ENCODE results near the gene DUSP28. TPM values are rescaled to one million over a fixed set of nuclear protein-coding genes. Genes with fewer than 3 reads are reported as not detected.
A peak's percentile ranks its signal among the peaks of the same experiment; 100 is the strongest.

The DUSP28 gene
- total and polyA plus RNA-seq, 10 of the 15 experiments (the other 5 are each of a cell fraction or from before 2014, with no cell fraction given): 2.5 to 12.5 (median 6.4) TPM

DNA sequence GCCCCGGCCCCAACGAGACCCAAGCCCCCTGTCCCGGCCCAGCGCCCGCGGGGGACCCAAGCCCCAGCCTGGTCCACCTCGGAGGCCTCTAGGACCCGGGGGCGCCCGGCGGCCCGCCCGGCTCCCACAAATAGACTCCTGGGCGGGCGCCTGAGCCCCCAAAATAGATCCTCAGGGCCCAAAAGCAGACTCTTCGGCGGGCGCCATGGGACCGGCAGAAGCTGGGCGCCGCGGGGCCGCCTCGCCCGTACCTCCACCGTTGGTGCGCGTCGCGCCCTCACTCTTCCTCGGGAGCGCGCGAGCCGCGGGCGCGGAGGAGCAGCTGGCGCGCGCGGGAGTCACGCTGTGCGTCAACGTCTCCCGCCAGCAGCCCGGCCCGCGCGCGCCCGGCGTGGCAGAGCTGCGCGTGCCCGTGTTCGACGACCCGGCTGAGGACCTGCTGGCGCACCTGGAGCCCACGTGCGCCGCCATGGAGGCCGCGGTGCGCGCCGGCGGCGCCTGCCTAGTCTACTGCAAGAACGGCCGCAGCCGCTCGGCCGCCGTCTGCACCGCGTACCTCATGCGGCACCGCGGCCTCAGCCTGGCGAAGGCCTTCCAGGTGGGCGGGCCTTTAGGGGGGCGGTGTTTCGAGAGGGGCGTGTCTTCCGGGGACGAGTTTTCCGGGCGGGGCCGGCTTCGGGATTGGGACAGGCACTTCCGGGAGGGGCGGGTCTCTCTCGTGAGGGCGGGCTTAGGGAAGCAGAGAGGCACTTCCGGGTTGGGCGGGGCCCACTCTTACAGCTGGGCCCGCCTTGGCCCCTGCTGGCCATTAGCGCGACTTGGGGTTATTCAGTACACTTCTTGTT, 545 bp downstream of the DUSP28 start:
- H3K4me2 ChIP-seq (ENCODE audit: control insufficient read depth, insufficient read depth): peak overlapping the region; percentile 99
- no peaks in the 10 kb centered on the region for H4K20me1 ChIP-seq (ENCODE audit: control insufficient read depth, insufficient read depth)
- FAIRE-seq (peak; percentile 31), ATAC-seq (peak; percentile 70), DNase-seq (ENCODE audit: low read depth, low spot score) (peak; percentile 81)
- WGBS (ENCODE audit: insufficient coverage, insufficient replicate concordance, low lambda C conversion rate, missing lambda C conversion rate): under 1% methylated on average over 92 of the region's 101 CpGs
- ChIA-PET SMC1A (ENCODE audit: uncharacterized antibody, unreplicated experiment) (interaction anchor here (1.6 to 12.1 kb wide), 2 partner anchors 19 to 25 kb away, joined by 7 to 124 read pairs; partner anchors contain the start of gene CAPN10), RAD21 (ENCODE audit: unreplicated experiment) (interaction anchor here (2.7 to 11.7 kb wide), 2 partner anchors 24 to 46 kb away, joined by 17 to 206 read pairs; partner anchors contain the start of gene CAPN10), POLR2A (interaction anchor here (0.9 to 7.8 kb wide), 7 partner anchors 8 to 589 kb away, joined by 3 to 233 read pairs (median 5); partner anchors contain the start of genes CAPN10 and PASK), CTCF (interaction anchor here (0.6 to 7.9 kb wide), 5 partner anchors 10 to 60 kb away, joined by 3 to 196 read pairs (median 3); partner anchors contain the start of gene CAPN10)
- peak overlapping the region; percentile 91 for H3K4me3 ChIP-seq
- H3K27me3 ChIP-seq (replicated peaks in 1 of 2; ENCODE audit: control insufficient read depth in 2 of 2, insufficient read depth in 2 of 2, low read length in 1 of 2): no peaks in the 10 kb centered on the region
- peak overlapping the region; percentile 76 for H2AFZ ChIP-seq (ENCODE audit: control insufficient read depth, low read depth, low read length)
- peaks cover 46% of the 10 kb centered on the region for H3K4me1 ChIP-seq (ENCODE audit: control insufficient read depth, insufficient read depth, low read length)
- H3K9ac ChIP-seq (ENCODE audit: control insufficient read depth, insufficient read depth, low read length): peak overlapping the region; percentile 96
- intact Hi-C loops (cut with micrococcal nuclease; ENCODE audit: unreplicated experiment) (loop anchor here (1.0 to 2.0 kb wide), 2 partner anchors 24 to 60 kb away; no protein-coding TSS in a partner anchor), in situ Hi-C loops (cut with MboI) (no loop called here)
- H3K79me2 ChIP-seq (ENCODE audit: control insufficient read depth, insufficient read depth, low read length): peaks cover 54% of the 10 kb centered on the region
- no peaks in the 10 kb centered on the region for H3K9me3 ChIP-seq (replicated peaks; ENCODE audit: control insufficient read depth, insufficient read depth, low read length)
- peaks cover 0 to 9% of the 10 kb centered on the region in 2 experiments; a peak in 2 of 4 replicates for H3K36me3 ChIP-seq (ENCODE audit: control insufficient read depth in 2 of 2, insufficient read depth in 2 of 2, low read length in 1 of 2)
- BruUV-seq (replicated peaks): no TSS peak
- H3K27ac ChIP-seq (ENCODE audit: control insufficient read depth, insufficient read depth): peak overlapping the region; percentile 96
- no peak for TF ChIP-seq SRF (IDR thresholded peaks at IDR 0.05; ENCODE audit: low read depth in 2 of 2, low read length in 2 of 2)
- TF ChIP-seq RFX5 (IDR thresholded peaks at IDR 0.05; ENCODE audit: low read depth, low read length): no peak
- TF ChIP-seq MYB (IDR thresholded peaks at IDR 0.05; ENCODE audit: borderline replicate concordance, low read depth, low read length): no peak
- TF ChIP-seq NR2C2 (IDR thresholded peaks at IDR 0.05; ENCODE audit: borderline replicate concordance, control insufficient read depth, insufficient read length, low read depth): no peak
- peak; percentile 87 for TF ChIP-seq BACH1 (IDR thresholded peaks at IDR 0.05; ENCODE audit: borderline replicate concordance)
- TF ChIP-seq ZNF24 (IDR thresholded peaks at IDR 0.05): peak; percentile 43; the same call in 1 of the 2 replicates
- TF ChIP-seq, protein P1, sequence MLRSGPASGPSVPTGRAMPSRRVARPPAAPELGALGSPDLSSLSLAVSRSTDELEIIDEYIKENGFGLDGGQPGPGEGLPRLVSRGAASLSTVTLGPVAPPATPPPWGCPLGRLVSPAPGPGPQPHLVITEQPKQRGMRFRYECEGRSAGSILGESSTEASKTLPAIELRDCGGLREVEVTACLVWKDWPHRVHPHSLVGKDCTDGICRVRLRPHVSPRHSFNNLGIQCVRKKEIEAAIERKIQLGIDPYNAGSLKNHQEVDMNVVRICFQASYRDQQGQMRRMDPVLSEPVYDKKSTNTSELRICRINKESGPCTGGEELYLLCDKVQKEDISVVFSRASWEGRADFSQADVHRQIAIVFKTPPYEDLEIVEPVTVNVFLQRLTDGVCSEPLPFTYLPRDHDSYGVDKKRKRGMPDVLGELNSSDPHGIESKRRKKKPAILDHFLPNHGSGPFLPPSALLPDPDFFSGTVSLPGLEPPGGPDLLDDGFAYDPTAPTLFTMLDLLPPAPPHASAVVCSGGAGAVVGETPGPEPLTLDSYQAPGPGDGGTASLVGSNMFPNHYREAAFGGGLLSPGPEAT (IDR thresholded peaks at IDR 0.05; ENCODE audit: low read depth): peak; percentile 63; the same call in 1 of the 2 replicates
- TF ChIP-seq TARDBP (IDR thresholded peaks at IDR 0.05; ENCODE audit: borderline replicate concordance): peak; percentile 54; the same call in 1 of the 2 replicates
- TF ChIP-seq, protein P2, sequence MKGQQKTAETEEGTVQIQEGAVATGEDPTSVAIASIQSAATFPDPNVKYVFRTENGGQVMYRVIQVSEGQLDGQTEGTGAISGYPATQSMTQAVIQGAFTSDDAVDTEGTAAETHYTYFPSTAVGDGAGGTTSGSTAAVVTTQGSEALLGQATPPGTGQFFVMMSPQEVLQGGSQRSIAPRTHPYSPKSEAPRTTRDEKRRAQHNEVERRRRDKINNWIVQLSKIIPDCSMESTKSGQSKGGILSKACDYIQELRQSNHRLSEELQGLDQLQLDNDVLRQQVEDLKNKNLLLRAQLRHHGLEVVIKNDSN (IDR thresholded peaks at IDR 0.05; ENCODE audit: borderline replicate concordance, extremely low read length, insufficient read depth, low read depth, low read length): no peak
- TF ChIP-seq SIX5 (IDR thresholded peaks at IDR 0.05; ENCODE audit: low read depth, low read length, severe bottlenecking): peak; percentile 24
- peak; percentile 41 for TF ChIP-seq HCFC1 (IDR thresholded peaks at IDR 0.05; ENCODE audit: low read length)
- no peak for TF ChIP-seq NFIC (IDR thresholded peaks at IDR 0.05; ENCODE audit: low read depth, low read length)
- no peak for TF ChIP-seq BRCA1 (IDR thresholded peaks at IDR 0.05; ENCODE audit: low read depth, low read length)
- no peak for TF ChIP-seq RAD21 (IDR thresholded peaks at IDR 0.05; ENCODE audit: insufficient read depth, low read depth, low read length)
- TF ChIP-seq NBN (IDR thresholded peaks at IDR 0.05): no peak
- TF ChIP-seq HDGF (IDR thresholded peaks at IDR 0.05): peak; percentile 79; the same call in 1 of the 2 replicates
- no peak for TF ChIP-seq ZSCAN29 (IDR thresholded peaks at IDR 0.05)
- no peak for TF ChIP-seq SMAD1 (IDR thresholded peaks at IDR 0.05; ENCODE audit: low read depth, partially characterized antibody)
- TF ChIP-seq CEBPB (IDR thresholded peaks at IDR 0.05; ENCODE audit: borderline replicate concordance in 1 of 2, low read depth in 2 of 2, low read length in 2 of 2): no peak
- TF ChIP-seq ETV6 (conservative IDR thresholded peaks at IDR 0.05 in 1 of 2, IDR thresholded peaks at IDR 0.05 in 1 of 2; ENCODE audit: borderline replicate concordance in 1 of 2, low read depth in 1 of 2): no peak
- TF ChIP-seq KDM1A (IDR thresholded peaks at IDR 0.05; ENCODE audit: borderline replicate concordance): no peak
- TF ChIP-seq NFYA (IDR thresholded peaks at IDR 0.05; ENCODE audit: borderline replicate concordance, low read depth, low read length): no peak
